ENCODE measurements around the gene RBFA. TPM values are rescaled to one million over a fixed set of nuclear protein-coding genes. Genes with fewer than 3 reads are reported as not detected.

RBFA gene
- total and polyA plus RNA-seq, 2 of the 13 experiments (the other 11 are each of a cell fraction or from before 2014, with no cell fraction given), result 29.7 to 42.4 TPM

- TF ChIP-seq UBTF (CRISPR knock-in tag; IDR thresholded peaks at IDR 0.05), result 0 out of 2 replicates have a peak, but pooled peaks have one; percentile 25
- peak; percentile 42; the same call in 1 of the 2 replicates for TF ChIP-seq JUNB (CRISPR knock-in tag; IDR thresholded peaks at IDR 0.05; ENCODE audit: borderline replicate concordance)
- no peak for TF ChIP-seq ZMYM2 (CRISPR knock-in tag; IDR thresholded peaks at IDR 0.05)
- peak; percentile 82; the same call in 1 of the 2 replicates for TF ChIP-seq MYC (CRISPR knock-in tag; IDR thresholded peaks at IDR 0.05; ENCODE audit: borderline replicate concordance)
- 0 out of 2 replicates have a peak, but pooled peaks have one; percentile 29 for TF ChIP-seq ZNF780A (CRISPR knock-in tag; IDR thresholded peaks at IDR 0.05)
- no peak for TF ChIP-seq ZNF260 (CRISPR knock-in tag; IDR thresholded peaks at IDR 0.05; ENCODE audit: borderline replicate concordance, low read depth)
- TF ChIP-seq DNMT1 (CRISPR knock-in tag; IDR thresholded peaks at IDR 0.05), result no peak
- TF ChIP-seq TAF1 (CRISPR knock-in tag; IDR thresholded peaks at IDR 0.05), result peak; percentile 43; the same call in 1 of the 2 replicates
- 0 out of 2 replicates have a peak, but pooled peaks have one; percentile 27 for TF ChIP-seq ZNF296 (CRISPR knock-in tag; conservative IDR thresholded peaks at IDR 0.05)
- 0 out of 2 replicates have a peak, but pooled peaks have one; percentile 26 for TF ChIP-seq ZNF589 (CRISPR knock-in tag; conservative IDR thresholded peaks at IDR 0.05)
- 0 out of 2 replicates have a peak, but pooled peaks have one; percentile 25 for TF ChIP-seq HNF1B (CRISPR knock-in tag; IDR thresholded peaks at IDR 0.05)
- TF ChIP-seq ZNF563 (CRISPR knock-in tag; IDR thresholded peaks at IDR 0.05), result no peak
- TF ChIP-seq ZNF441 (CRISPR knock-in tag; IDR thresholded peaks at IDR 0.05; ENCODE audit: borderline replicate concordance), result peak; percentile 42; the same call in 1 of the 2 replicates
- peak; percentile 74; the same call in 1 of the 2 replicates for TF ChIP-seq MXD4 (CRISPR knock-in tag; IDR thresholded peaks at IDR 0.05)
- peak; percentile 77 for TF ChIP-seq ZFX (CRISPR knock-in tag; IDR thresholded peaks at IDR 0.05; ENCODE audit: low read depth)
- TF ChIP-seq ZBTB7B (CRISPR knock-in tag; IDR thresholded peaks at IDR 0.05), result peak; percentile 58; the same call in 1 of the 2 replicates
- TF ChIP-seq, protein P1, sequence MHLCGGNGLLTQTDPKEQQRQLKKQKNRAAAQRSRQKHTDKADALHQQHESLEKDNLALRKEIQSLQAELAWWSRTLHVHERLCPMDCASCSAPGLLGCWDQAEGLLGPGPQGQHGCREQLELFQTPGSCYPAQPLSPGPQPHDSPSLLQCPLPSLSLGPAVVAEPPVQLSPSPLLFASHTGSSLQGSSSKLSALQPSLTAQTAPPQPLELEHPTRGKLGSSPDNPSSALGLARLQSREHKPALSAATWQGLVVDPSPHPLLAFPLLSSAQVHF (CRISPR knock-in tag; IDR thresholded peaks at IDR 0.05), result peak; percentile 52
- peak; percentile 77; the same call in 1 of the 2 replicates for TF ChIP-seq NFKB2 (CRISPR knock-in tag; IDR thresholded peaks at IDR 0.05; ENCODE audit: borderline replicate concordance)
- 0 out of 2 replicates have a peak, but pooled peaks have one; percentile 53 for TF ChIP-seq HNRNPL (IDR thresholded peaks at IDR 0.05; ENCODE audit: low read depth, low read length)
- 0 out of 2 replicates have a peak, but pooled peaks have one; percentile 27 for TF ChIP-seq CSRNP1 (CRISPR knock-in tag; IDR thresholded peaks at IDR 0.05)
- peak; percentile 66 for TF ChIP-seq ZNF883 (CRISPR knock-in tag; IDR thresholded peaks at IDR 0.05; ENCODE audit: not compliant biosample characterization)
Measured at GRCh38 chr18:80033181-80034067, 810 bp upstream of the RBFA start (continued).

All from HepG2 (cell line).